SIG-M5 treated with dmso at 0.1 percent for 504 hours (cell line): ENCODE data around the gene SUCLG2.
"Not testable (repeated sequence)": the region's sequence is repeated elsewhere in the genome, so short reads cannot be mapped to it uniquely, and the experiment has no call there.

Source experiments
- DNase-seq: peaks from one replicate; lab custom pipeline; 2025; ENCODE audit not compliant: unreplicated experiment; lab: John Stamatoyannopoulos, UW

The SUCLG2 gene

DNA sequence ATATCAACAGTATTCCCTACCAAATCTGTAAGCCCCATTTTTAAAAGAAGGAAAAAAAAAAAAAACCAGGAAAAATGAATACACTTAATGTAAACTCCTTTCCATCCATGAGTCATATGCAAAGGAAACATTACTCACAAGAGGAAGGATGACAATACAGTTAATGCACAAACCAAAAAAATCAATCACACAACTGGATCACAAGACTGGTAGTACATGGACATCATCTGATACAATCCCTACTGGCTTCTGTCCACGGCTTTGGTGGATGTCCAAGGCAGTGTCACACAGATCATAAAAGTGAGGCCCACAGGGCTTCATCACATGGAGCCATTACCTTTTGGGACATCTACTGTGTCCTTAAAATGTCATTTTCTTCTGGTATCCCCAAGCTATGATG lies 44.0 kb downstream of the SUCLG2 start:
- DNase-seq: no peak

DNA sequence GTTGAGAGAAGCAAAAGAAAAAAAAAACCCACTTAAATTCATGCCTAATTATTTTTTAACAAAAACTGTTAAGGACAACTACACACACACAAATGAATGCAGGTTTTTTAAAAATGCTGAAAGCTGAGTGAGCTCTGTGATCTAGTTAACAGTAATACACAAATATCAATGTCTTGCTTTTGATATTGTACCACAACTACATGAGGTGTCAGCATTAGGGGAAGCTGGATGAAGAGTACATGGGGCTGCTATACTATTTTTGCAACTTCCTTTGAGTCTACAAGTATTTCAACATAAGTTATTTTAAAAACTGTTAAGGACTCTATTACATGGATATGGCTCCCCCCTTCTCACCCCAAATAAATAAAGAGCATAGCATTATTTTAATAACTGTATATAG lies 44.7 kb downstream of the SUCLG2 start:
- DNase-seq: no peak

DNA sequence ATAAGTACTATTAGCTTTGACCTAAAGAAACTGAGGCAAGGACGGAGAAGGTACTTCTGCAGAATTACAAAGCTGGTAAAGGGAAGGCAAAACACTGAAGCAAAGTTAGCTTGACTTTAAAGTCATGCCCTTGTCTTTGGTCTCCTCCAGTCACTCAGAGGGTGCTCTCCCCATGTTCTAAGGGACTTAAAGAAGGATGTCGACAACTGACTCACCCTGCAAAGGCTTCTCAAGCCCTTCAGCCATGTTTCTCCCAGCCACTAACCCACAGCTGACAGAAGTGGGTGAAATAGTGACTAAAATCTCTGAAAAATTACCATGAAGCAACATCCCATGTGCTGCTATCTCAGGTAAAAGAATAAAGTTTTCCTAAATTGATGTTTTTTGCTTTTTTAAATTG lies 46.4 kb downstream of the SUCLG2 start:
- no peak for DNase-seq

DNA sequence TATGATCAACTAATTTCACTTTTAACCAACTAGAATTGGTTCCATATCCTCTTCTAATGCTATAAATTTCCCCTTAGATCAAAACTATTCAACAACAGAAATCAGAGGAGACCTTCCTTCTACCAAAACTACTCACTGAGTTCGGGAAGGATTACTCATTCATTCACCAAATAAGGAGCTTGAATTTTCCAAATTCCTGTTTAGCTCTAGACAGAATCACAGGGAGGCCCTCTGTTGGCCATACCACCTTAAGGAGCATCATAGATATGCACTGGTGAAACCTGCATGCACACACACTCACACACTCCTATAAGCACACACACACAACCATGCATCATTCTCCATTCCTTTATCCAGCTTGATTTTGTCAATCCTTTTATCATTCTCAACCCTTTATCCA lies 49.0 kb downstream of the SUCLG2 start:
- DNase-seq: no peak

DNA sequence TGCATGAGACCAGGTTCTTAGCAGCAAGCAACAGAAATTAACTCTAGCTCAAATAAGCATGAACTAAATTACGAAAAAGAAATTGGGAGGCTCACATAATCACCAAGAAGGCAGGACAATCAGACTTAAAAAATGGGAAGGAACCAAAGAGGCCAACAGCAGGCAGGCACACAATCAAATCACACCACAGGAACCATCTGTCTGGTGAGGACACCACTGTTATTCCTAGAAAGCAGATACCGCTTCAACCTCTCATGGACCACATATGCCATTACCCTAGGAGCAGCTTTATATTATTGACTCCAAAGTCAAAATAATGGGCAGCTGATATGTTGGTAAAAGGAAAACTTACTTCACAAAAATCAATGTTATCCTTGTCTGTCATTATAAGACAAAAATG lies 51.6 kb downstream of the SUCLG2 start:
- no peak for DNase-seq

DNA sequence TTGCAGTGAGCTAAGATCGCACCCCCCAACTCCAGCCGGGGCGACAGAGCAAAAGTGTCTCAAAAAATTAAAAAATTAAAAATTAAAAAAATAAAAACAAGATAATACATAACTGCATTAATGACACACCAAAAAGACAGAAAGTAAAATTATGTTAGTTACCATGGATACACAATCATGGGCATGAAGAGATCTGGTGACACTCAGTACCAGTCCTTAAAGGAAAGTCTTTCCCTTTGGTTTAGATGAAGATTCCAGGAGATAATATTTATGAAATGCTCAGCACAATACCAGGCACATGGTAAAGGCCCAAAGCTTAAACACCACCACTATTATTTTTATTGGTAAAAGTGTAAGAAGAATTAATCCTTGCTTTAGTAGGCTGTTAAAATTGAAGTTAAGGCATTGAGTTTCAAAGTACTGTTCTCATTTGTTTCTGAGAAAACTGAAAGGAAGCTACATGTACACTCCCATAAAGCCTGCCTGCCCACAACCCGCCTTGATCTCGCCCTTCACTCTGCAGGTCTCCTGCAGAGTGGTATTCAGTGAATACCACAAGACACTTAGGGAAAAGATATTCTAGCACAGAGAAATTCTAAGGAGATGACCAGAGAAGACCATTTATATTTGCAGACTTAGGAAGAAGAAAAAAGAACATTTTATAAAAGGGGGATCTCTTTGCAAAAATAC lies 52.3 kb downstream of the SUCLG2 start:
- DNase-seq: no peak

DNA sequence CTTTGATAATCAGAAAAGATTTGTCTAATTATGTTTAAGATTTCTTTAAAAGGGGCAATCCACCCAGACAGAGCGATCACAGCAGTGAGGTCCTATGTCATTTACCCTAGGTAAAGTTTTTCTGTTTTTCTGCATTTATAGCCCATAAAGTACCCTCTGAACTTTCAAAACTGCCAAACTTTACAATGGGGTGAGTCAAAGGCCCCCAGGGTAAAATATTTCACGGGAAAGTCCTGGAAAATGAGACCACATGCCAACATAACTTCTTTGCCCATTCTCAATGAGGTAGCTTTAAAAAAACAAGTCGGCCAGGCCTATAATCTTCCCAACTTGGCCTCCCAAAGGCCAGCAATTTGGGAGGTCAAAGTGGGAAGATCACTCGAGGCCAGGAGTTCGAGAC lies 53.0 kb downstream of the SUCLG2 start:
- no peak for DNase-seq

DNA sequence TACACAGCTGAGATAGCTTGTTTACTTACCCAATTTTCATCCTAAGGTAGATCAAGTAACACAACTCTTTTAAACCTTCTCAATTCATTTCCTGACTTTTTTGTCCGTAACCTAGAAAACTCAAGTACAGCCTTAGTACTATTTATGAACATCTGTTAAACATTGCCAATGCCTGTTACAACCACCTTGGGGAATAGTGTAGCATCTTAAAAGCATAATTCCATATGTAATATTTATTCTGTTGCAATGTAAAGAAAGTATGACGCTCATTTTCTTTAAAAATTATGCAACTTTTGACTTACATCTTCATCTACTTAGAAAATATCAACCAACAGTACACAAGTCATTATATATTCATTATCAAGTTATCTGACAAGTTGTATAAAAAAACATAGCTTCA lies 54.6 kb downstream of the SUCLG2 start:
- no peak for DNase-seq

DNA sequence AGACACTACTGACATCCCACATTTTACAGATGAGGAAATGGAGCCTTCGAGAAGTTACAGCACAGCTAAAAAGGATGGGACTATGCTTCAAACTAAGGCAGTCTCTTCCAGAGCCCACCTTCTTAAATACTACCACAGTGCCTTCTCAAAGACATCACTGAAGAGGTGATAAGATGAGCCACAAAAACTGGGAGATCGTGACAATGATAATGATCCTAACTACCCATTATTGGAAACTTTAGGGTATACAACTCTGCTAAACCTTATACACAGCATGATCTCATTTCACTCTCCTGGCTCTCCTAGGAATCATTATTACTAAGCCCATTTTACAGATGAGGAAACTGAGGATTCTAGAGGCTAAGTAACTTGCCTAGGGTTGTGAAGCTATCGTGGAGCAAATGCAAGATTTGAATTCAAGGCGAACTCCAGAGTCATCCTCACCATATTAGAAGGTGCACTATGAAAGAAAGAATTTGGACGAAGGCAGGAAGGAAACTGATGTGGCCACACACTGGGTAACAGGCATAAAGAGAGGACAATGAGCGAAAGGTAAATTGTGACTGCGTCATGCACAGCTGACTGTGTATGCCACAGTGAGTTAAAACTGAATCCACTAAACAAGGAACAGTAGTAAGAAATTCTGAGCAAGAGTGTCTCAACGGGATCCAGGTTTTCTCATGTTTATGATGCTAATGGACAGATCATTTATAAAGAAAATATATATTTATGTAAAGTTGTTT lies 55.4 kb downstream of the SUCLG2 start:
- no peak for DNase-seq

DNA sequence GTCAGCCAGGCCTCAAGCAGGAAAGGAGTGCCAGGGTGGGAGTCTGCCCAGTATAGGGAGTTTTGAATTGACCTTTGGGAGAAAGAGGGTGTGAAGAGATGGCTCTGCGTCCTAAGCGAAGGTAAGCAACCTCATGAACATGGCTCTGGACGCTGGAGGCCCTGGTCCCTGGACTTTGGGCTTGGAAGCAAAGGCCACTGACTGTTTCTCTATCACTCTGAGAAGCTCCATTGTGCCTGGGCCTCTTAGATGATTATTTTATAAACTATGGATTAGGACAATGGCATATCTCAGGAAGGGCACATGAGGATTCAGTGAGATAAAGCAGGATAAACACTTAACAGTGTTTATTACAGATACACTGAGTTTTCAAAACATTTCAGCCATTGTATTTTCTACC lies 59.0 kb downstream of the SUCLG2 start:
- DNase-seq: no peak

DNA sequence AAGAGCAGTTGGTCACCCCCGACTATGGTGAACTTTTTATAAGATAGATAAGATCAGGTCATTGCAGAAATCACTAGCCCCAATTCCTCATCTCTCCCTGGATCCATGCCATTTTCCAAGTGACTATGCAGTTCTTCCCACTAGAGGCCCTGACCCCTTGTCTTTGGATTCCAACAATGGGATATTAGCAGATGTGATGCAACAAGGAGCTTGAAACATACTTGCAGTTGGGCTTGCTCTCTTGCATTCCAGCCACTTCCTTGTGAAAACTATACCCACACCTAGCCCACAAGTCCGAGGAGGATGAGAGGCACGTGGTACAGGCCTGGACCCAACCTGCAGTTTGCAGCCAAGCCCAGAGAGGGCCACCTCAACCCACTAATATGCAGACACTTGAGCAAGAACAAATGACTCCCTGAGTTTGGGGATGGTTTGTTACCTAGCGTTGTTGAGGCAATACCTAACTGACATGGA lies 60.6 kb downstream of the SUCLG2 start:
- DNase-seq: no peak

DNA sequence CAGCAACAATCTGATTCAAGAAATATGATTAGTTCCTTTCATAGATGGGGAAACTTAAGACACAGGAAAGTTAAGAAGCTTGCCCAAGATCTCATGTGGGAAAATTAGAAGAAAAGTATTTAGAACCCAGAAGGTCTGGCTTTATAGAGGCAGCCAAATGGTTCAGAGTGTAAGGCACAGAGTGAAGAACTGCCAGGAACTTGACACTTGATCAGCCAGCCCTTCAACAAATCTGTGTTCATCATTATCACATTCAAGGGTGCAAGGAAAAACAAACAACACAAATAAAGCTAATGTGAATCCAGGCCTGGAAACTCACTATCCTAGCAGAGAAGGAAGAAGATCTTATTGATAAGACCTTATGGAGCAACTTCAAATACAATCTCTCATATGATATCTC lies 62.4 kb downstream of the SUCLG2 start:
- no peak for DNase-seq

DNA sequence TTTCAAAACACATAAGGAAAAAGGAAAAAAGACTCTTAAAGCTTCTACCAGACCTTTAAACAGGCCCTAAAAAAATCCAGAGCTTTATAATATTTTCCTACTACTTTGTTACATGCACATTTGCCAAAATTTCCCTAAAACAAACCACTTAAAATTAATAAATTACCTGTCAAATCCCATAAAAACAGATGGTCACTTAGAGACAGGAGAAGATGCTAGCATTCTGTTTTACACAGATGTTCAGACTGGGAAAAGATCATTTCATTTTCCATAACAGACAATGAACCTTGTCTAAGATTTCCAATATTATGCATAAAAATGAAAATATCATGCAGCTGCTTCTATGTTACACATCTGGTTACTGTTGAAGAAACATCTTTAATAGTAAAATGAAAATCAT lies 66.6 kb downstream of the SUCLG2 start:
- DNase-seq: no peak

DNA sequence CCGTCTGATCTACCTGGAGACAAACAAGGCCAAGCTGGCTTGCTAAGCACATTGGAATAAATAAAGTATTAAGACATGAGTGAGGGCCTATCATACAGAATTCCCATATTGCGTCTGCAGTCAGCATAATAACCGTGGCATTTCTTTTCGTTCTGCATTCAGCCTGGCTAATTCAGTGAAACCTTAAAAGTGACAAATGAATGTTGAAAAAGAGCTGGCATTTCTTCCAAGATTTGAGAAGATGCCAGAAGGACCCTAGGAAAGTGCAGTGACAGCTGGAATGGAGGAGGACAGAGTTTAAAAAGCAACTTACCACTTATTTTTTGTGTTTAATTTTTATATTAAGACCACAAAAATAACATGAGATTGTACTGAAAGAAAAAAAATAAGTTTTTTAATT lies 67.1 kb downstream of the SUCLG2 start:
- no peak for DNase-seq

DNA sequence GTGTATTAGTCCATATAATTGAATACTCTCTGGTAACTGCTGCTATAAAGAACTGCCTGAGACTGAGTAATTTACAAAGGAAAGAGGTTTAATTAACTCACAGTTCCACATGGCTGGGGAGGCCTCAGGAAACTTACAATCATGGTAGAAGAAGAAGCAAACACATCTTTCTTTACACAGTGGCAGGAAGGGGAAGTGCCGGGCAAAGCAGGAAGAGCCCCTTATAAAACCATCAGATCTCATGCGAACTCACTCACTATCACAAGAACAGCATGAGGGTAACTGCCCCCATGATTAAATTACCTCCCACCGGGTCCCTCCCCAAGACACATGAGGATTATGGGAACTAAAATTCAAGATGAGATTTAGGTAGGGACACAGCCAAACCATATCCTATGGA lies 69.8 kb downstream of the SUCLG2 start:
- DNase-seq: not testable (repeated sequence)

DNA sequence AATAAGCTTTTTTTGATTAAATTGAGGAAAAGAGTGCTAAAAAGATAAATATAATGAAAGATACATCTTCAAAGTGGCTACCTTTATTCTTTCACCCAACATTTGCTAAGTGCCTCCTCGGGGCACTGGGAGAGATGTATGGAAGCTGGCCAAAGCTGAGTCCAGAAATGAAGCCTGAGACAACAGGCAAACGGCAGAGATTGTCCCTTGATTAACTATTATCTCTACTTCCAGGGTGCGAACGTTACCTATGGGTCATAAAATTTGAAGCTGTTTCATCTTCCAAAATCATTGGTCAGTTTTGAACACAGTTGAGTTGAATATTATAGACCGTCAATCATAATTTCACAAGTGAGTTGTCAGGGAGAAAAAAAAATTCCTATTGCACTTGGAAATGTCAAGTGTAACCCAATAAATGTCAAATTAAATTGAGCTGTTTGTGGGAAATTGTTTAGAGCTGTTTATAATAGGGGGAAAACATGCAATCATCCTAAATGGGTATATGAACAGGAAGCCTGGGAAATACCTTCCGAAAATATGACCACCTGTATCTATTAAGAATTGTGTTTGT lies 73.9 kb downstream of the SUCLG2 start:
- DNase-seq: no peak

DNA sequence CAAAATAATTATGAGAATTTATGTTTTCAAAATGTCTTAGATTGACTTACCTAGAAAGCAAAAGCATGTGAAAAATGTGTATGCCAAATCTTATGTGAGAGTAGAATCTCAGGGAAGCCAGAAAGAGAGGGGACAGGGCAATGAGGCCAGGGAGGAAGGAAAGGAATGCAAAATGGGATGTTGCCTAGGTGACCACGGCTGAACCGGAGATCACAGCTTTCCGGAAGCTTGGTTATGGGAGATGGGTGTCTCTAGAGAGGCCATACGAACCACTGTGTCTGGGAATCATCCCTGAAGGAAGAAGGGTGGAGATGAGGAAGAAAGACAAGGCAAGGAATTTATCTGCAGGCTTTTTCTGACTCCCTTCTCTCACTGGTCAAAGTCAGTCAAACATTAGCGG lies 76.0 kb downstream of the SUCLG2 start:
- no peak for DNase-seq

DNA sequence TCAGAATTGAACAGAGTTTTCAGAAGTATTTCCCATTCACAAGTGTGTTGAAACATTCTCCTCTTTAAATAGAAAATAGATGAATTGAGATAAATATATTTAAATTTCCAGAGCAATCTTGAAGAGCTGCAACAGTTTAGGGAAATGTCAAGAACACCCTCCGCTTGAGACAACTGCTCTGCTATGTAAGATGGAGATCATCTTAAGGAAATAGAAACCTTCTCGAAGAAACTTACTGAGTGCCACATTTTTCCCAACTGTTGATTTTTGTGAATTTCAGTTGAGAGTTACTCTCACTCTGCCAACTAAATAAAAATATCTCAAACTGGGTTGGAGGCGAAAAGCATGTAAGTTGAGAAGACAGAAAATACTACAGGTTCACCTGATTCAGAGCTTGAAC lies 78.0 kb downstream of the SUCLG2 start:
- no peak for DNase-seq

DNA sequence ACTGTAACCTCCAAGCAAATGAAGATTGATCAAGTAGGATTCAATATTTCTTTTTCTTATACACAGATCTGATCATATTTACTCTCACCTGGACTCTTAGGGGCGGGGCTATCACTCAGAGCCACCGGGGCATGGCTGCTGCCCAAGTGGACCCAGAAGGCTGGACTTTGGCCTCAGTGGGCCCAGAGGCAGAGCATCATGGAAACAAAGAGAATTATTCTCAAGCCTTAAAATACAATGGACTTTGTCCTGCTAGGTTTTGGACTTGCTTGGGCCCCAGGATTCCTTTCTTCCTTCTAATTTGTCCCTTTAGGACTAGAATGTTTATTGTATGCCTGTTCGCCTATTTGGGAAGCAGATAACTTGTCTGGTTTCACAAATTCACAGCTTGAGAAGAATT lies 85.1 kb downstream of the SUCLG2 start:
- DNase-seq: no peak

DNA sequence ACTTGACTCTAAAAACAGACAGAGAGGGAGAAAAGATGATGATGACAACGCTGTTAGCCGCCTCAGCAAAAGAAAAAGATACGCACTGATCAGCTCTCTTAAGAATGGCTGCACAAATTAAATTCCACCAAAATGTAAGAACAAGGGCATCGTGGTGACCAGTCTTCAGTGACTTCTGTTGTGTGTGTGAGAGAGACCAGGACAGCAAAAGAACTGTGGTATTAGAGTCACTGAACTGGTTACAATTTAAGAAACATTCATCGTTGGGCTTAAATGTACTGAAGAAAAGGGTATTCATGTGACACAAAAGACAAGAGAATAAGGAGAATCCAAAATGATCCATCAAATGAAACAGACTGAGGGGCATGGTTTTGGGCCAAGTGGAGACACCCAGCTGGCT lies 86.5 kb downstream of the SUCLG2 start:
- no peak for DNase-seq

DNA sequence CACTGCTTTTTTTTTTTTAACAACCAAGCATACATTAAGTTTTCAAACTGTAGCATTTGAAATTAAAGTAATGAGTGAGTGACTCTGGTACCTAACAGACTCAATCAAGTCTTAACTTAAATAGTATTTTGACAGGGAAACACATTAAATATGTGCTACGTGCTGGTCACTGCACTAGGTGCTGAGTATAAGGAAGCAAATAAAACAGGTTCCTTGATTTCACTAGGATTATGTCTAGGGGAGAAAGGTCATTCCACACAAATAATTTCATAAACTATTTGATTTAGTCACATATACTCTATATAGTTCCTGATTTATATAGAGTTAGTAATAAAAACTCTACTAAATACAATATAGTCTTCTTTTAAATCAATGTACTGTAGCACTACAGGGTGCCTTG lies 89.4 kb downstream of the SUCLG2 start:
- DNase-seq: no peak

DNA sequence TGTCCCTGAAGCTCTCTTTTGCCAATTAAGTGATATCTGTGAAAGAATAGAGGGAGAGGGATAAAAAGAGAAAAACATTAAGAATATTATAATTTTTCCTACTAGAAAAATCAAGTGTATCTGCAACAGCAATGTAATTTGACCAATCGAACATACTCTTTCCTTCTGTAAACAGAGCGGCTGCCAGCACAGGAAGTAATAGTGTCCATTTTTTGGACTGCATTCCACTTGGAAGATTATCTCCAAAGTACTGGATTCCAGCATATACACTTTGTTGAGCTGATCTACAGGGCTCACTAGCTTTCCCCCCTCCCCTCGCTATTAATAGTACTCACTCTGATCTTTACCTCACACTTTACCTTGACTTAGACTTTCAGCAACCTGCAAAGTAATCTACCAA lies 90.4 kb downstream of the SUCLG2 start:
- no peak for DNase-seq
